Right lobe of liver (tissue), 6 donors: Measurements from ENCODE around the gene CDYL. TPM values are rescaled to one million over a fixed set of nuclear protein-coding genes. Genes with fewer than 3 reads are reported as not detected.

Experiments
- ATAC-seq, 4 donors: fragments of 200-7000 bp; cut with Tn5 transposase; one replicate each; pipeline ENCODE4 v1.9.1; 2020; ENCODE audit warnings: mild to moderate bottlenecking in 4 of 4, moderate library complexity in 4 of 4
- DNase-seq, 3 donors: peaks; one replicate each; pipeline ENCODE4 v3.0.0-alpha.2; 2020
- H3K27ac ChIP-seq, 3 donors: fragments of 200-600 bp; one replicate each; pipeline ENCODE4 v1.8.0; 2022
- H3K27me3 ChIP-seq, 2 donors: fragments of 200-600 bp; one replicate each; pipeline ENCODE4 v1.8.0; 2022
- H3K36me3 ChIP-seq, 4 donors: fragments of 200-600 bp; sonication (generic) in 1 of 4; one replicate each; pipeline versions ENCODE4 v1.5.1 to v1.8.0; 2017 to 2022; ENCODE audit warnings: control low read depth in 1 of 4
- H3K4me1 ChIP-seq, 4 donors: fragments of 200-600 bp; sonication (generic) in 1 of 4; one replicate each; pipeline versions ENCODE4 v1.5.1 to v1.8.0; 2017 to 2022; ENCODE audit warnings: control low read depth in 1 of 4
- H3K4me3 ChIP-seq, 3 donors: fragments of 200-600 bp; one replicate each; pipeline ENCODE4 v1.8.0; 2022
- H3K9me3 ChIP-seq, 4 donors: fragments of 200-600 bp; sonication (generic) in 1 of 4; one replicate each; pipeline versions ENCODE4 v1.5.1 to v1.8.0; 2017 to 2022; ENCODE audit warnings: control low read depth in 1 of 4
- CTCF ChIP-seq, 4 donors: fragments of 200-600 bp in 3 of 4; fragments of 450-650 bp in 1 of 4; IDR thresholded peaks; one replicate each; pipeline versions ENCODE4 v1.5.1 to v1.8.0; 2016 to 2022; ENCODE audit warnings: antibody characterized with exemption in 4 of 4, mild to moderate bottlenecking in 2 of 4
- POLR2A ChIP-seq: fragments of 450-650 bp; IDR thresholded peaks from one replicate; pipeline ENCODE4 v1.6.1; 2017; ENCODE audit warnings: antibody characterized with exemption, mild to moderate bottlenecking
- WGBS: methylation state at CpG from one replicate; pipeline ENCODE4 v1.1.6; 2018; ENCODE audit warnings: low coverage, low lambda C conversion rate; ENCODE audit not compliant: insufficient coverage; ENCODE audit errors: missing lambda C conversion rate; 5-methylcytosine and 5-hydroxymethylcytosine counted together
- intact Hi-C, 2 donors: fragments of 100-400 bp; cut with DNase I; formaldehyde crosslinking; loops; one replicate each; pipeline versions ENCODE4 v1.11.2 to v1.14.1; 2022
- total RNA-seq, 6 experiments: library from RNA; depleted of rRNA in 2 of 6; stranded (reverse); fragments of >200 nt in 2 of 6; fragmentation: NEBNext Ultra II Directional in 3 of 6; extraction: Animal tissue kit (Norgen Biotek cat#: 25700) in 3 of 6; gene quantifications; one replicate each; pipeline versions ENCODE4 v1.1.0 to v1.2.4, GENCODE V29; 2016 to 2023
- donor health status: DM: no; HTN: yes; CAD: no.
- donor health status: DM: no; HTN: no; CAD: no.
- donor health status: DM: no; HTN: no; CAD: no.
- donor health status: DM: no; HTN: yes; CAD: no.
- donor health status: DM: no; HTN: yes; CAD: no.

CDYL gene
- total RNA-seq, 6 experiments from 2014 or later, result 5.0 to 16.1 (median 13.1) TPM

GRCh38 chr6:4736371-4736873 lies 39.8 kb upstream of the CDYL start:
- WGBS, result 69% methylated on average over 1 of the region's 1 CpG
- intact Hi-C loops, result no loop called here
- no peak for TF ChIP-seq CTCF (IDR thresholded peaks at IDR 0.05)

GRCh38 chr6:4740032-4740431 lies 36.2 kb upstream of the CDYL start:
- DNase-seq (no peak), ATAC-seq (no peak)
- WGBS, result 58% methylated on average over 5 of the region's 6 CpGs
- no peak overlapping the region for H3K4me3 ChIP-seq
- intact Hi-C loops, result no loop called here
- no peaks in the 10 kb centered on the region for H3K27me3 ChIP-seq
- H3K36me3 ChIP-seq, result no peaks in the 10 kb centered on the region
- TF ChIP-seq CTCF (IDR thresholded peaks at IDR 0.05) (no peak), POLR2A (no peak)
- no peaks in the 10 kb centered on the region for H3K9me3 ChIP-seq
- H3K4me1 ChIP-seq, result no peaks in the 10 kb centered on the region
- no peak overlapping the region for H3K27ac ChIP-seq

More at GRCh38 chr6:4736371-4736873, 39.8 kb upstream of the CDYL start:
- H3K36me3 ChIP-seq, result no peaks in the 10 kb centered on the region
- H3K27me3 ChIP-seq, result no peaks in the 10 kb centered on the region
- no peaks in the 10 kb centered on the region for H3K9me3 ChIP-seq
- ATAC-seq, result no peak
- no peak overlapping the region for H3K4me3 ChIP-seq
- H3K4me1 ChIP-seq, result no peaks in the 10 kb centered on the region
- DNase-seq, result no peak
- H3K27ac ChIP-seq, result no peak overlapping the region

GRCh38 chr6:4743062-4743461 lies 33.1 kb upstream of the CDYL start:
- 52% methylated on average over 2 of the region's 2 CpGs for WGBS
- no peak for ATAC-seq
- Histone ChIP-seq H3K36me3 (no peaks in the 10 kb centered on the region), H3K27me3 (no peaks in the 10 kb centered on the region), H3K9me3 (no peaks in the 10 kb centered on the region), H3K4me3 (no peak overlapping the region), H3K4me1 (no peaks in the 10 kb centered on the region), H3K27ac (no peak overlapping the region)
- intact Hi-C loops, result no loop called here
- DNase-seq, result no peak
- TF ChIP-seq POLR2A (no peak), CTCF (IDR thresholded peaks at IDR 0.05) (no peak)

GRCh38 chr6:4743926-4744325 lies 32.3 kb upstream of the CDYL start:
- ATAC-seq (no peak), DNase-seq (no peak)
- Histone ChIP-seq H3K4me1 (no peaks in the 10 kb centered on the region), H3K27me3 (no peaks in the 10 kb centered on the region), H3K36me3 (no peaks in the 10 kb centered on the region), H3K27ac (no peak overlapping the region), H3K4me3 (no peak overlapping the region), H3K9me3 (no peaks in the 10 kb centered on the region)
- intact Hi-C loops, result no loop called here
- WGBS, result 51% methylated on average over 4 of the region's 5 CpGs
- TF ChIP-seq POLR2A (no peak), CTCF (IDR thresholded peaks at IDR 0.05) (no peak)

GRCh38 chr6:4747588-4747987 lies 28.6 kb upstream of the CDYL start:
- ATAC-seq, result no peak
- DNase-seq, result no peak
- Histone ChIP-seq H3K27ac (no peak overlapping the region), H3K4me1 (no peaks in the 10 kb centered on the region), H3K27me3 (no peaks in the 10 kb centered on the region), H3K9me3 (no peaks in the 10 kb centered on the region), H3K36me3 (no peaks in the 10 kb centered on the region), H3K4me3 (no peak overlapping the region)
- WGBS, result 69% methylated on average over 2 of the region's 2 CpGs
- TF ChIP-seq POLR2A, result no peak
- no peak for TF ChIP-seq CTCF (IDR thresholded peaks at IDR 0.05)
- intact Hi-C loops, result no loop called here
